Measurements from ENCODE around the gene PIAS4.

The PIAS4 gene

DNA sequence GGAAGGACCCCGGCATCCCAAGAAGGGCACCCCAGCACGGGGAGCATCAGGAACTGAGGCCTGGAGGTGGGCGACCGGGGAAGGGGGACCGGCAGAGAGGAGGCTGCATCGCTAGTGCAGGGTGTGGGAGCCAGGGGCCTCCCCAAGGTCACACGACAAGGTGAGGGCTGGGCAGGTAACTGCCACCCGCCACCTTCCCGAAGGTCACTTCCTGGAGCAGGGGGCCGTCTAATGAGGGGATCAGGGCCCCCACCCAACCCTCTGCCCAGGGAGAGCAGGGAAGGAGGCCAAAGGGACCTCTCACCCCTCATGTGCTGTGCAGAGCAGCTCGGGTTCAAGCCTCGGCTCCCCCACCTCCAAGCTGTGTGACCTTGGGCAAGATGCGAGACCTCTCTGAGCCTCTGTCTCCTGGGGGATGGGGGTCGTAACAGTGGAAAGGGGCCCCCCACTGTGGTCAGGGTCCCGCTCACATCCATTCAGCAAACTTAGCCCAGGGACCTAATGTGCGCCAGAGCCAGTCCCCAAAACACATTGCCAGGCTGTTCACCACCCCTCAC, 53.2 kb downstream of the PIAS4 start:
- no peak for DNase-seq

DNA sequence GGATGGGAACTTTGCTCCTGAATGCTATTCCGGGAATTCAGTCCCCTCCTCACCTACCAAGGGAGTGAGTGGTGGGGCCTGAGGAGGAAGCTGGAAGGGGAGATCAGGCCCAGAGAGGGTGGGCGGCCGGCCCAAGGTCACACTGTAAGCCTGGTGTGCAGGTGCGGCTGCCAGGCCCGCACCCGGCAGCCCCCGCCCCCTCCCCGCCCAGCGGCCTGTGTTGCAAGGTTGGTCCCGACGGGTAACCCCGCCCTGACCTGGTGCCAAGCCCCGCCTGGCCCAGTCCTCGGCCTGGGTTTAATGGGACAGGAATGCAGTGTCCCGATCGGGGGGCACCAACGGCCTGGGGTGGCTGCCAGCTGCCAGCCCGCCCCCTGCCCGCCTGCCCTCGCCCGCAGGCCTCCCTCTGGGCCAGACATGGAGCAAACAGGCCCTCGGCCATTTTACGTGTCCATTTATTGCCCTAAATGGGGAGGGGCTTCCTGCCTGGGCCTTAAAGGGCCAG, 53.7 kb downstream of the PIAS4 start:
- no peak for DNase-seq

GRCh38 chr19:4061683-4062418, 54.3 kb downstream of the PIAS4 start:
- DNase-seq, result peak in 1 of 2 experiments; percentile 57

- DNase-seq, result no peak
Measured at GRCh38 chr19:4062419-4063368, 55.2 kb downstream of the PIAS4 start.

GRCh38 chr19:4063369-4064148, 56.0 kb downstream of the PIAS4 start:
- DNase-seq, result no peak

- no peak for DNase-seq
Measured at GRCh38 chr19:4064149-4064495, 56.6 kb downstream of the PIAS4 start.

- no peak for DNase-seq
Measured at GRCh38 chr19:4064496-4065260, 57.1 kb downstream of the PIAS4 start.

GRCh38 chr19:4065430-4066175, 58.1 kb downstream of the PIAS4 start:
- peak; percentile 80 to 96 for DNase-seq

DNA sequence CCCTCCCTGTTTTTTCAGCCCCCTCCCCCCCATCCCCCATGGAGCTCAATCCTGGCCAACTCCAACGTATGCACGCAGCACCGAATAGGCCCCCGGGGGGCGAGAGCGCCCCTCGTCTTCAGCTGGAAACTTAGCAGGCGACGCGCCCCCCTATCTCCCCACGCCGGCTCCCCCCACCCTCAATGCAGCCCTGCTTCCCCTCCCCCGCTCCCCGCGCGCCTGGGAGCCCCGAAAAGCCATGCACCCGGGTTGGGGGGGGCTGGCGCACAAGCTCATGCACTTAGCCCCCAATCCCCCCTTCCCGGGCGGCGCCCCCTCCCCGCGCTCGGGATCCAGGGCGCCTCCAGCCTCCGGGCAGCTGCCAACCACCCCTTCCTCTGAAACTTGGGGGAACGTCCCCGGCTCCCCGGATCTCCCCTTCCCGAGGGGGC, 58.7 kb downstream of the PIAS4 start:
- no peak for DNase-seq

- peak in 1 of 2 experiments; percentile 52 for DNase-seq
Measured at GRCh38 chr19:4066682-4067395, 59.3 kb downstream of the PIAS4 start, which contains the start of gene ZBTB7A. TSS of gene ZBTB7A (minus strand) at chr19:4066899. CDS start at chr19:4055232, 11,667 bp downstream.

DNA sequence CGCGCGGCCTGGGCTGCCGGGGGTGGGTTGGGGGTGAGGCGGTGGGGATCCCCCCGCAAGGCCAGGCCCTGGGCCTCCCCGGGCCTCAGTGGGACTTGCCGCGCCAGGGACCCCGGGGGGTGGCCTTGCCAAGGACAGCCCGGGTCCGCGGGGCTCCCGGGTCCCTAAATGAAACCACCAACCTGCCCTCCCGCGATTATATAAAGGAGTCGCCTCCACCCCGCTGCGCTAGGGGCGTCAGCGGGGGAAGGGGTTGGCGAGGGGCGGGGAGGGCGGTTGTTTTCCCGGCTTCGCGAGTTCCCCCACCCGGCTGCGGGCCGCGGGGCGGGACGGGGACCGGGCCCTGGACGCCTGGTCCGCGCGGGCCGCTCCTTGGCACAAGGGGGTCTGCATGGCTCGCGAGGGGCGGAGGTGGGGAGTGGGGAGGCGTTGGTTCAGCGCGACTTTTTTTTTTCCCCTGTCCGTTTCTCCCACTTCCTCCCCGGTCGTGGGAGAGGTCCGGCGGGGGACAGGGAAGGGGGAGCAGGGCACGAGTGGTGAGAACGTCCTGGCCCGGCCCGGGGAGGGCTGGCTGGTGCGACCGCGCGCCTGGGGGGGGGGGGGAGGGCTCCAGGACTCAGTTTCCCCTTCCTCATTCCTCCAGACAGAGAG, 60.0 kb downstream of the PIAS4 start:
- DNase-seq, result no peak

DNA sequence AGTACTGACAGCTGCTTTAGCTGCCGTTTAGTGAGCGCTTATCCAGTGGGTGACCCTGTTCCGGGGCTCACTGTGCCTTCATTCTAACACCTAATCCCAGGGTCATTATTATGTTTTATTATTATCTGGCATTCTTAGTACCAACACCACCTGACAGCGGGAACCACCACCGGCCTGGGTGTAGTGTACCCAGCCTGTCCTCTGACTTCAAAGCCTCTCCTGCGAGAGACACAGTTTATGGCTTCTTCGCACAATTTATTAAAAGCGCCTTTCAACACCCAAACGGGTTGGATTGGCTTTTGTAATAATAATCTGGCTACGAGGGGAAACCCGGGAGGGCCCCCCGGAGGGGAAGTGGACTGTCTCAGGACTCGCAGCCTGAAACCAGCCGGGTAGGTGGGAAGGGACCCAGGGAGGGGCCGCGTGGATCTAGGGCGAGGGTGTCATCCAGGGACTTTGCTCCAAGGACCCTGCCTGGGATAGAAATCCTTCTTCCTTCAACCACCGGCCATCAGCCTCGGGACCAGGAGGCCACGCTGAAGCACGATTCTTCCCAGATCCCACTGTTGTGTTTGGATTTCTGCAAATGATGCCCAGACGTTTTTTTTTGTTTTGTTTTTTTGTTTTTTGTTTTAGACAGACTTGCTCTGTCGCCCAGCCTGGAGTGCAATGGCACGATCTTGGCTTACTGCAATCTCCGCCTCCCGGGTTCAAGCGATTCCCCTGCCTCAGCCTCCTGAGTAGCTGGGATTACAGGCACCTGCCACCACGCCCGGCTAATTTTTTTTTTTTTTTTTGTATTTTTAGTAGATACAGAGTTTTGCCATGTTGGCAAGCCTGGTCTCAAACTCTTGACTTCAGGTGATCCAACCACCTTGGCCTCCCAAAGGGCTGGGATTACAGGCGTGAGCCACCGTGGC, 60.8 kb downstream of the PIAS4 start:
- no peak for DNase-seq

- no peak for DNase-seq
Measured at GRCh38 chr19:4069331-4069959, 61.9 kb downstream of the PIAS4 start.

DNA sequence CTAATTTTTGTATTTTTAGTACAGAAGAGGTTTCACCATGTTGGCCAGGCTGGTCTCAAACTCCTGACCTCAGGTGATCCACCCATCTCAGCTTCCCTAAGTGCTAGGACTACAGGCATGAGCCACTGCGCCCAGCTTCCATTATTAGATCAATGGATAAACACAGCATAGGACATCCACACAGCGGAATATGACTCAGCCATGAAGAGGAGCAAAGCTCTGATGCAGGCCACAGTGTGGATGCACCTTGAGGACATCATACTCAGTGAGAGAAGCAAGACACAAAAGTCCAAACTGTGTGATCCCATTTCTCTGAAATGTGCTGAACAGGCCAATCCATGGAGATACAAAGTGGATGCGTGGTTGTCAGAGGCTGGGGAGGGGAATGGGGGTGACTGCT, 64.1 kb downstream of the PIAS4 start:
- no peak for DNase-seq

DNA sequence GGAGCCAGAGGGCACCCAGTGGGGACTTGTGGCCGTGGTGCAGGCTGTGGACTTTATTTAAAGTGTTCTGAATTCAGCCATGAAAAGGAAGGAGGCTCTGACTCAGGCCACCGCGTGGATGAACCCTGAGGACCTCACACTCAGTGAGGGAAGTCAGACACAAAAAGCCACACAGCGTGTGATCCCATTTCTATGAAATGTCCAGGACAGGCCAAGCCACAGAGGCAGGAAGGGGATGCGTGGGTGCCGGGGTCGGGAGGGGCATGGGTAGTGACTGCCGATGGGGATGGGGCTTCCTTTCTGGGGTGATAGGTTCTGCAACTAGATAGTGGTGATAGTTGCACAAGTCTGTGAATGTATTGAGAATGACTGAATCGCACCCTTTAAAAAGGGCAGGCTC, 67.8 kb downstream of the PIAS4 start:
- DNase-seq, result no peak

DNA sequence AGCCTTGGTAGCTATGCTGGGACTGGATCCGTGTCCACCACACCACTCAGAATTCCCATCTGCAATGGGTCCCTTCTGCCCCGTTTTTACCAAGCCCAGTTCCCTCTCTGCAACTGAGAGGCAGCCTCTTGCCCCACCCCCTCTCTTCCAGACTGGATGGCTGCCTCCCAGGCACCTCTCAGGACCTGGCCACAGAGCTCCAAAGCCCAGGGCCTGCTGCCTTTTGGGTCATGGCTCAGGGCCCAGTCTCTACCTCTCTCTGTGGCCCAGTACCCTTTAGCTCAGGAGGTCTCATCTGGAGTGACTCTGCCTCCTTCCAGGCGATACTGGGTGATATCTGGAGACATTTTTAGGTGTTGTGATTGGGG, 69.5 kb downstream of the PIAS4 start:
- no peak for DNase-seq

DNA sequence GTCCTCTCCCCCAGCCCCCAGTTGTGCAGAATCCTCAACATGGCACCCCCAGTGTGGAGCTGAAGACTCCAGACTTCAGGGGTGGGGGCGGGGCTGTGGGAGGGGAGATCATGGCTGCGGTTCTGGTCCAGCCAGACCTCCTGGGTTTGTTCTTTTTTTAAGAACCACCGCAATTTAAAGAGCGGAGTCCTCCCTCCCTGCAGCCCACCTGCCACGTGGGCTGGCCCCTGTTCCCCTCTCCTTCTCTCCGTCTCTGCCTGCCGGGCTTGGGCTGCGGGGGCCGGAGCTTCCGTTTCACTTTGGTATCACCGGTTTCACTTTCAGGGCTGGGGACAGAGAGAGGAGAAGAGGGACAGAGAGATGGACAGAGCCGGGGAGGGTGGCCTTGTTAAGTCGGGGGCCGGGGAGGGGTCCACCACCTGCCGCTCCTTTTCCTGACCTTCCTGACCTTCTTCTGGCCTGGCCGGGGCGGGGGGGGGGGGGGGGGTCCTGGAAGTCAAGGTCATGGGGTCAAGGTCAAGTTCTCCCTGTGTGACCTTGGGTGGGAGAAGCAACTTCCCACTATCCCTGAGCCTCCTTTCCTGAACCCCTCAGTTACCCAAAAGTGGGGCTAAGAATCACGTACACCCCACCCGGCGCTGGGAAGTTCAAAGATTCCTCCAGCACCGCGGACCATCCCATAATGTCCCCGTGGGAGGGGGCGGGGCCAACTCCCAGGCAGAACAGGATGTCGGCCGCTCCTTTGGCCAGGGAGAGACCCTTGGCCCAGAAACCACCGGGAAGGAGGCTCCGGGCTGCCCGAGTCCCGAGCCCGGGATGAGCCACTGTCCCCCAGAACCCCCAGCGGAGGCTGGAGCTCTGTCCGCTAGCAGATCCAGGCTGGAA, 70.5 kb downstream of the PIAS4 start:
- no peak for DNase-seq
